Stimulated activated CD8-positive, alpha-beta memory T cell treated with anti-CD3 and anti-CD28 coated beads, Interleukin-12 subunit alpha, Interleukin-12 subunit beta, amount 100 ng/mL, for 24 hours (primary cell): ENCODE measurements around the gene EPG5.

Source experiments
- DNase-seq: peaks from one replicate; pipeline ENCODE4 v3.0.0-alpha.2; 2020; ENCODE audit errors: extremely low read depth

EPG5 gene

DNA sequence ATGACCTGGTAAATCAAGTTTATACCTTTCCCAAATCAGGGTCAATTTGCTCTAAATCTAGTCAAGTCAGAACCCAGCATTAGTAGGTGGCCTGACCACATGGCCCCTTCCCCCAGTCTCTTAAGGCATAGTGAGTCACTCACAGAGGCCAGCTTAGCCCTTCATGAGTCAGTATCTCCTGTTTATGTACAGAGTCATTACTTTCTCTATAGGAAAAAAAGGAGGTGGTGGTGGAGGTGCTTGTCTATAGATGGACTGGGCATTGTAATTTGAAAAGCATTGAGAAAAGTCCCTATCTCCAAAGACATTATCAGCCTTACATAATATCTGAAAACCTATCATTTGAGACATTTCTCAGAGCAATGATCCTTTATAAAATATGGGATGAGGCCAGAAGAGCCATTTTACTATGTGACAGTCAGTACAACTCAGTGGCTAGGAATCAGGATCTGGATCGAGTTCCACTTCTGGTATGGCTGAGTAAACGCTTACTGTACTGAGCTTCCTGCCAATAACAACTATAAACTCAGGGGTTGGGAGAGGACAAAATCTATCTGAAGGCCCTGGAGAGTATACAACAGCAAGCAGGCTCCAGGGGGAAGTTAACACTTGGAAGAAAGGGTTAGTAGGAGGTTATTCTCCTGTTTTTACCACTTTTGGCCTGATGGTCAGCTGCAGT is 164.2 kb downstream of the EPG5 start:
- DNase-seq: no peak

DNA sequence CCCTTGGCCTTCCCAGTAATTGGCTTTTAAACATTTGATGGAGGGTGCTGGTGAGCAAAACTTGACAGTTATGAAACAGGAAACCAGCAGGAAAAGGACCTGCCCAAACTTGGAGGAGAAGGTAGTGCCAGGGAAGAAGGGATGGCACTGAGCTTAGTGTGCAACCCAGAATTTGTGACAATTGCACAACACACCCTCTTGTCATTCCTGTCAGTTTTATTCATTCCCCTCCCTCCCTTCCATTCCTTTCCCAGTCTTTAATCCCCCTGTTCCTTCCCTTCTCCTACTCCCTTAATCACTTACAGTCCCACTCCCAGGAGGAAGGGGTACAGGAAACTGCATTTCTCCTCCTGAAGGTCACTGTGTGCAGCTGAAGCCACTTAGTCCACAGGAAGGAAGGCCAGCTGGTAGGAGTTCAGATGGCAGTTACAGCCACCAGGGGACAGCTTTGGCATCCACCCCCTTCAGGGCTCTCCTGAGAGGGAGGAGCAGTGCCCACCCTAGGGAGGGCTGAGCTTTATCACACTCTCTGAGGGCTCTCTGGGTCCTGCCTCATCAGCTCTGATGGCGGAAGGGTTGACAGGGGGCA is 165.6 kb downstream of the EPG5 start:
- no peak for DNase-seq
